Hematopoietic multipotent progenitor cell (in vitro differentiated cells): Measurements from ENCODE around the gene LIF. TPM values are rescaled to one million over a fixed set of nuclear protein-coding genes. Genes with fewer than 3 reads are reported as not detected.

Source experiments
- DNase-seq, 3 donors: peaks; one replicate each; pipeline ENCODE4 v3.0.0-alpha.2; 2011 to 2015; ENCODE audit warnings: low read depth in 2 of 3, low spot score in 2 of 3
- total RNA-seq: library from RNA; depleted of rRNA; stranded (reverse); fragments of >200 nt; gene quantifications from one replicate; pipeline ENCODE4 v1.2.3, GENCODE V29; 2012

The LIF gene
- total RNA-seq, result 0.54 TPM

DNA sequence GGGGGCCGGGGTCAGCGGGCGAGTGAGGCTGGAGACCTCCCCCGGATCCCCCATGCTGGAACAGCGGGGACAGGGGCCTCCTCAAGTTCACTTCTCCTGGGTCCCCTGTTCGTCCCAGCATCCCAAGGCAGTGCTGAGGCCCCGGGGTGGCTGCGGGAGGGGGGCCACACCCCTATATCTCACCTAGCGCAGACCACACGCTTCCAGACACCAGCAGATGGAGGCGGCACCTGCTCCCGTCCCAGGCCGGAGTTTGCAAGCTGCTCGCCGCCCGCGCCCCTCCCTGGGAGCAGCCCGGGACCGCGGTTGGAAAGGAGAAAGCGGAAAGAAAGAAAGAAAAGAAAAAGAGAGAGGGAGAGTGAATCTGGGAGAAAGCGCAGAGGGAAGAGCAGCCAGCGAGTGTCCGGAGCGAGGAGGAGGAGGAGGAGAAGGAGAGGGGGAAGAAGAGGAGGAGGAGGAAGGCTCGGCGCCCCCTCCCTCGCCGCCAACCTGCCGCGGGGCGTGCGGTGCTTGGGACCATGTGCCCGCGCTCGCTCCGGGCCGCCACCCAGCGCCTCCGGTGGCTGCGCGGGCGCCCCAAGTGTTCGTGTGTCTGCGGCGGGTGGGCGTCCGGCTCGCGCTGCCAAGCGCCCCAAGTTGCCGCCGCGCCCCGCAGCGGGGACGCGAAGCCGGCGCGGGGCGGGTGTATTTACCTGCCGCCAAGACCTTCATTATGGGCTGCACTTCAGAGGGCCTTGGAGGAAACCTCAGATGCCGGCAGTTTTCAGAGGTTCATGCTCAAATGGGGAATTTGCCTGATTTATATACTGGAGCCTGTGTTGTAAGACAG is at the start of gene LIF:
TSS of gene LIF (minus strand) at position 775 of the 829 bp plus-strand sequence. CDS start at position 711, 64 bp downstream.
- peak in 2 of 3 donors; percentile 51 to 61 for DNase-seq

DNA sequence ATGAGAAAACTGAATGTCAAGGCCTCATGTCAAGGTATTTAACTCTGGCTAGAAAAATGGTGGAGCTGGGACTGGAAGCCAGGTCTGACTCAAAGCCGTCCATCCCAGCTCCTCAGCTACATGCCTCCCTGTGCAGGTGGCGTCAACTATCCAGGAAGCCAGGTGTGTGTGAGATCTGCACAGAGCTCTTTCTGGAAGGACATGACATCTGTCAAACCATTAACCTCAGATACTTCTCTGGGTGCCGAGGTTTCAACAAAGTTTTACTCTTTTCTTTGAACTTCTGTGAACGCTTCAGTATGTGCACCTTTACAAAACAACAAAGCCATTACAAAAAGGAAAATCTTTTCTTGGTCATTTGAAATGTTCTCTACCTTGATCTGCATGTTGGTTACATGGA is 49.8 kb upstream of the LIF start:
- no peak for DNase-seq

DNA sequence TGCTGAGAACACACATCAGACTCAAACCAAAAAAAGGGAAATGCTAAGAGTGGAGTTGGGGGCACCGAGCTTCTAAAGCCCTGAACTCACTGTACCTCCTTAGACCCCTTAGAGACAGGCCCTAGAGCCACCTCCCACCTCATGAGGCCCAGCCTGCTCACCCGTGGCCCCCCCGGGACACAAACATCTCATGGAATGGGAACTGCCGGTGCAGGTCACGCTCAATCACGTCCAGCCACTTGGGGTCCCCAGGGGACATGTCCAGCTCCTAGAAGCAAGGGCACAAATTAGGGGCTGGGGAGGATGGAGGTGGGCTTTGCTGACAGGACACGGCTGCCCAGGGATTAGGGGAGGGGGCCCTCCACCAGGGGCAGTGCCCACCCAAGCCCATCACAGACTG is 49.0 kb upstream of the LIF start:
- no peak for DNase-seq

DNA sequence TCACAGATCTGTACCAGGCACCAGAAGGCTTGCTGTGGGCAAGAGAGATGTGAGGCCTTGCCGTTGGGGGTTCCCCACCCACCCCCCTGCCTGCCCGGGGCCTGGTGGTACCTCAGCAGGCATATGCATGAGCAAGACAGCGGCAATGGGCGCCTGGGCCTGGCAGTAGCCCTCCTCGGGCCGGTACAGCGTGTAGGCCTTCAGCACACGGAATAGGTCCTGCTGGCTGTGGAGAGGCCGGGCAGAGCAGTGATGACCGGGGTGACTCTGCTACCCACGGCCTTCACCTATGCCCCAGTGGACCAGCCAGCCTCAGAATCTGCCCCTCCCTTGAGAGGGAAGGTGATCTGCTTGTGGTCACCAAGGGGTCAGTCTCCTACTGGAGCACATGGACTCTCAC is 48.3 kb upstream of the LIF start:
- no peak for DNase-seq

DNA sequence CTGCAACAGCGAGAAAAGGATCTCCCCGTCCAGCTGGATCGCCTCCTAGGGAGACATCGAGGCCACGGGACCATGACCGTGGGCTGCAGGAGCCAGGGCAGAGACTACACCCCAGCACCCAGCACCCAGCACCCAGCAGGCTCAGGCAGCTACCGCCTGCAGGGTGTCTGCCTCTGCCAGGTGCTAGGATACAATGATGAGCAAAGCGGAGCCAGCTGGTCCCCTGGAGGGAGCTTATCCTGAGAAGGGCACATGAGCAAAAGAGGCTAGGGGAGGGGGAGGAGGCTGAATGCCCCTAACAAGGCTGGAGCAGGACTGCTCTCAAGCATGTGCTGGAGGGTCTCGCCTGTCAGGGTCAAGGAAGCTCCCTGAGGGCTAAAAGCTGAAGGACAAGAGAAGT is 47.5 kb upstream of the LIF start:
- DNase-seq, result no peak

DNA sequence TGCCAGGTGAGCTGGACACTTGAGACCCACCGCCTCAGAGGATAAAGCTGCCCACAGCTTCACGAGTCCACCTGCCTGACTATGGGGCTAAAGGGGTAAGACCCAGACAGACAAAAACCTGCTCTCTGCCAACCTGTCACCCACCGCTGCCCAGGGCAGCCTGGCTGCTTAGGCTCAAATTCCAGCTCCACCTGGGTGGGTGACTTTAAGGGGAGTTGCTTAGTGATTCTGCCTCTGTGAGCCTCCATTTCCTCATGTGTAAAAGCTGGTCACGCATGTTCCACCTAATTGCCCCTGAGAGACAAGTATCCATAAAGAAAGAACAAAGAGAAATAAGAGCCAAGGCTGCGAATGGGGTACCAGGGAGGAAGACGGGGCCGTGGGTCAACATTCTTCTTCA is 46.5 kb upstream of the LIF start:
- DNase-seq, result no peak

DNA sequence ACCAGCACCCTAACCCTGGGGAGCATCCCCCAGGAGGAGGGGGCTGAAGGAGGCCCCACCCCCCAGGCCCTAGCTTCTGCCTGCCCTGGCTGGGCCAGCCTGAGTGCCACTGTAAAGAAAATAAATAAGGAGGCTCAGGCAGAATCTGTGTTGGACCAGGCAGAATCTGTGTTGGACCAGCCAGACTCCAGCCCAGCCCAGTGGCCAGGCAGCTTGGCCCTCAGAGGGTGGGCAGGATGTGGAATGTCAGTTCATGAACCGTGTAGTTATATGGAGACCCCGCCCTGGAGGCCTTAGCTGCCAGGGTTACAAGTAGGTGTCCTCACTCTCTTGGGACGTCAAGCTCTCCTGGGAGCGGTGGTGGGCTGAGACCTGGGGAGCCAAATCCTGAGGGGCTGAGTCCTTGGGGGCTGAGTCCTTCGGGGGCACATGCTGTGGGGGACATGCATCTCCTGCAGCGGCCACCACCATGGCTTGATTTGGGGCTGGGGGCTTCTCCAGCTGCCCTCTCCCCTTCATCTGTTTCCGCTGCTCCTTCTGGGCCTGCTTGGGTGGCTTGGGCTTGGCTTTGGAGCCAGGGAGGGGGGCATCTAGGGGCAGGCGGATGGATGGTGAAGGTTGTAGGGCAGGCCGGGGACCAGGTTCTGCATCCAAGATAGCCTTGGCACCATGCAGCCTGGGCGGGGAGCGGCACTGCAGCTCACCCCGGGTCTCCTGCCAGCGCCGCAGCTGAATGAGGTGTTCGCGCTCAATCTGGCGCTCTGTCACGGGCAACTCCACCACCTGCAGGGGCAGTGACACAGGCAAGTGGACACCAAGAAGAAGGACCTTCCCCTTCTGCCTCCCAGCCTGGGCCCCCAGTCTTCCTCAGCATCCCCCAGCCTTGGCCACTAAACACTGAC is 45.8 kb upstream of the LIF start:
- DNase-seq, result no peak

DNA sequence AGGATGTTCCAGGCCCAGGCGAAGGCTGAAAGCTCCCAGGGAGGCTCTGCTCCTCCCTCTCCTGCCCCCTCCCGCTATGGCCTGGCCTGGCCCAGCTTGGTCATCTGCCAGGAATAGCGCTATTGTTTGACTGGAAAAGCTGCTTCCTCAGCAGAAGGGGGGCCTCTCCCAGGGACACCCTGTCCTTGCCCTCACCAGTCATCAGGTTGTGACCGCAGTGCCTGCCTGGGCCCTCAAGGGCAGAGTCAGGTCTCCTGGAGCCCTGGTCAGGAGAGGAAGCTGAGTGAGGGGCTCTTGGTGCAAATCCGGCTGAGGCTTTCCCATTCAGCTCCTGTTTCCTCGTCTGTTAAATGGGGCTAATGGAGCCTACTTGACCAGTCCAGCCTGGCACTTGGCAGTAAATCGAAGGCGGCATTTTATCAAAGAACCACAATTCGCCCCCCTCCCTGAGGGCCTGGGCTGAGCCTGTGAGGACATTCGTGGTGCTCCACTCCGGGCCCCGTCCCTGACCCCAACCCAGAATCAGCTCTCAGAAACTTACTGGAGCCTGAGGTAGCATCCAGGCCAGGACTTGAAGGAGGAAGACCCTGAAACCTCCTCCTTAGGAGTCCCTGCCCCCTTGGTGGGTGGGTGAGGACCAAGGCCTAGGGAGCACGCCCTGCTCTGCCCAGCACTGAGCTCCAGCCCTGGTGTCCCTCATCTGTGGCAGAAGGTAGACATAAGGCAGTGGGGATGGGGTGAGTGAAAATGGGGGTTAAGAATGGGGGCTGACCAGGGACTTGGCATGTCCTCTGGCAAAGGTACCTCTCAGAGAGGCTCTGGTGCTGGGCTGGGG is 44.7 kb upstream of the LIF start:
- DNase-seq, result no peak

DNA sequence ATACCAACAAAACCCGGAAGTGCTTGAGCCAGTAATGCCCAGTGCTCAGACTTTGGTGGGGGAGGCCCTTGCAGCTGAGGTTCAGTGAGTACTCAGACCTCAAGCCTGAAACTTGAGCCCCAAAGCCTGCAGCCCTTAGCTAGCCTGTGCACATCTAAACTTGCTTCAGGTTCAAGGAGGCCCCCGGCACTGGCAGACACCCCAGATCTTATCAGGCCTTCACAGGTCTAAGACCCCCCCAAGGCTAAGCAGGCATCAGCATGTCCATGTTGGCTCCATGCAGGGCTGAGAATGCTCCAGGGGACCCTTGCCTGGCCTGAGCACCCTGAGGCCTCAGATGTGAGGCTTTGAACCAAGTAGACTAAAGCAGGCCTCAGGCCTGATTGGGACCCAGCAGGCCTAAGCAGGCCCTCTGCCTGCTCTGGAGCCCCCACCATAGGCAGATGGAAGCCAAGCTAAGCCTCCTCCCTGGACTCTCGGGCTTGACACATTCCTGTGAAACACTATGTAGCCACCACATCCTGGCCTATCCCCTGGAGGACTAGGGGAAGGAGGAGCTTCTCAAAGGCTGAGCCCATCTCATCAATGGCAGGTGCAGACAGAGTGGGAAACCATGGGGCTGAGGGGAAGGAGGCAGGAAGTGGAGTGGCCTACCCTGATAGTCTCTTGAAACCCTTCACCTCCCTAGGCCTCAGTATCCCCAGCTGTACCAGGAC is 43.9 kb upstream of the LIF start:
- DNase-seq, result no peak

DNA sequence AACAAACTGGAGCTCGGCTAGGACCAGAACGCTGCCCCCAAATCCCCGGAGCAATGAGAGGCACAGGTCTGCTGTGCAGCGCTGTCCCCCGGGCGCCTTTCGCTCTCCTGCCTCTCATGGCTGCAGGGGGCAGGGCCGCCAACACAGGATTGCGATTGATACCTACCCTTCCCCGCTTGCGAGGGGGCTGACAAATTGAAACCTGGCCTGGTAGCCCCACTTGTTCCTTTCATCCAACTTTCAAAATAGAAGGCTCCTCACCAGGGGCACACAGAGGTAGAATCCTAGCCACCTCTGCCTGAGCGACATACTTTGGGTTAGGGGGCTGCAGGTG is 43.4 kb upstream of the LIF start:
- peak in 1 of 3 donors; percentile 63 for DNase-seq

DNA sequence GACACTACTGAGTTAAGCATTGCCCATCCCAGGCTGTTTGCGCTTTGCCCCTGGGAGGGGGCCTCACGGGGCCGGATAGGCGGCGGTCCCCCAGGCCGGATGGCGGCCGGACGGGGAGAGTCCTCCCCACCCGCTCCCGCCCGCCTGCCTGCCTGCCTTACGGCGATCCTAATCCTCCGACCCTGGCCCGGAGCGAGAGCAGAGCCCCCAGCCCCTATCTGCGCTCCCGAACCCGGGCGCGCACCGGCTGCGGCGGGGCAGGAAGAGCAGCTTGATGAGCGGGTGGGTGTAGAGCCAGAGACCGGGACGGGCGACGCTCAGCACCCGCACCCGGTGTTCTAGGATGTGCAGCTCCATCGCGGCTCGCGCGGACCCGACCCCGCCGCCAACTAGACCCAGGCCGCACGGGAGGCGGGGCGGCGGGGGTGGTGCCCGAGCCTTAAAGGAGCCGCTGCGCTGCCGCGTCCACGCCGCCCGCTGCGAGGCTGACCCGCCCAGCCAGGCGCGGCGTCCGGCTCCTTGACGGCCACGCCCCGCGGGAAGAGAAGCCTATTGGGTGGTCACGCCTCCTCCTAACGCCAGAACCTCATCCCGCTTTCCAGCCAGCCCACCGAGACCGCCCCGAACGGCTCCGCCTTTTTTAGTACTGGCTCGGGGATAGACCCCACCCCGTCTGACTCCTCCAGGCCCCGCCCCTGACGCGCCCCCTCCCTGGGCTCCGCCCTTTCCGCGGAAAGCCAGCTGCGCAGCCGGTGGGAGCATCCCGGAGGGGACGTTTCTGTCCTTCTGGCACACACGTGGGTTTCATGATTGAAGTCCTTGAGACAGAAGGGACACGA is 42.8 kb upstream of the LIF start, which contains the start of gene CASTOR1:
TSS of gene CASTOR1 (minus strand) at position 365 of the 839 bp plus-strand sequence. CDS start at position 357, 8 bp downstream.
- peak; percentile 52 to 84 (median 83) for DNase-seq

DNA sequence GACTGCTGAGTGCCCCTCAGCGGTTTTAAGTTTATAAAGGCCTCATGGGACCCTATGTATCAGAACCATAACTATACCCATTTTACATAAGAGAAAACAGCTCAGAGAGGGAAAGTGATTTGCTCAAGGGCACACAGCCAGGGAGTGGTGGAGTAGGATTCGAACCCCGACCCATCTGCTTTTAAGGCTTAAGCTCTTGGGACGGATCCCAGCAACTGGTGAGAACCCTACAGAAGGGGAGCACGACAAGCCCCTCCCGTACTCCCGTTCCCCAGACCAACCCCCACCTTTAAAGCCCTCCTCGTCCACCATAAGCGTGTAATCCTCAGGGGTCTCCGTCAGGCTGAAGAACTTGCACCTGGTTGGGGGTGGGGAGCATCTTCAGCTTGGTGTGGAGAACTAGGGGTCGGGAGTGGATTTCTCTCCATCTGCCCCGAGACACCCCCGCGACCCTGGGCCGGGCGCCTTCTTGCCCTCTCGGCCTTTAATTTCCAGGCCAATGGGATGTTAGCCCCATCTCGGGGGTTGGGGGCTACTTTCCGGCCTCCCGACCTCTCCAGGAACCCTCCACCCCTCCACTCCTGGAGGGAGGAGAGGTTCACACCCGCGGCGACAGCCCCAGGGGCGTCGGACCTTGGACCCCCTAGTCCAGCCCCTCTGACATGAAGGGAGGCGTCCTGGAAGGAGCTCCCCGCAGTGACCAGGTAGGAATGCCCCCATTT is 42.0 kb upstream of the LIF start:
- DNase-seq, result no peak

DNA sequence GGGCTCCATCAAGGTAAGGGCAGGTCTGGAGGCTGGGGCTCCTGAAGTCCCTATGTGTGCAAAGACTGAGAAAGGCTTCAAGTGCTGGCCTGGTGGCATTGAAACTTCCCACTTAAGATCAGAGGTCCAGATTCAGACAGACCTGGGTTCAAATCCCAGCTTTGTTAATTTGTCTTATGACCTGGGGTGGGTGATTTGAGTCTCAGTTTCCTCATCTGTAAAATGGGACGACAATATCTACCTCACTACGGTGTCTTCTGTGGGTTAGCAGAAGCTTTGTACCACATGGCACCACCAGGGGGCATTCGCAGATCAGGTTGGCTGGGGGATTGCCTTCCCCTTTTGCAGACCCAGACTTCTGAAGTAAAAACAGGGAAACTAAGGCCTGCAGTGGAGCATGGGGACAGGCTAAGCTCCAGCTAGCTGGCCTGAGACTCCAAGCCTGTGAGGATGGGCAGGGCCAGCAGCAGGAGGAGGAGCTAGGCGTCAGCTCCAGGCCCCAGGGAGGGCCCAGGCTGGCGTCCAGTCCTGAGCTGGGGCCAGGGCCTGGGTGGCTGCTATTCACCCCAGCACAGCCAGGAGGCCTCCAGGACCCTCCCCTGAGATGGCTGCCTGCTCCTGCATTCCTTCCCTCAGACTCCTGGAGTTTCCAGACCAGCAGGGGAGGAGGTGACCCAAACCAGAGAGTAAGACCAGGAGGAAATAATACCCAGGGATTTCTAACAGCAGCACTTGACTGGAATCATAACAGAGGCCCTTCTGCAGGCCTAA is 41.3 kb upstream of the LIF start:
- DNase-seq, result peak; percentile 82 to 94 (median 84)

DNA sequence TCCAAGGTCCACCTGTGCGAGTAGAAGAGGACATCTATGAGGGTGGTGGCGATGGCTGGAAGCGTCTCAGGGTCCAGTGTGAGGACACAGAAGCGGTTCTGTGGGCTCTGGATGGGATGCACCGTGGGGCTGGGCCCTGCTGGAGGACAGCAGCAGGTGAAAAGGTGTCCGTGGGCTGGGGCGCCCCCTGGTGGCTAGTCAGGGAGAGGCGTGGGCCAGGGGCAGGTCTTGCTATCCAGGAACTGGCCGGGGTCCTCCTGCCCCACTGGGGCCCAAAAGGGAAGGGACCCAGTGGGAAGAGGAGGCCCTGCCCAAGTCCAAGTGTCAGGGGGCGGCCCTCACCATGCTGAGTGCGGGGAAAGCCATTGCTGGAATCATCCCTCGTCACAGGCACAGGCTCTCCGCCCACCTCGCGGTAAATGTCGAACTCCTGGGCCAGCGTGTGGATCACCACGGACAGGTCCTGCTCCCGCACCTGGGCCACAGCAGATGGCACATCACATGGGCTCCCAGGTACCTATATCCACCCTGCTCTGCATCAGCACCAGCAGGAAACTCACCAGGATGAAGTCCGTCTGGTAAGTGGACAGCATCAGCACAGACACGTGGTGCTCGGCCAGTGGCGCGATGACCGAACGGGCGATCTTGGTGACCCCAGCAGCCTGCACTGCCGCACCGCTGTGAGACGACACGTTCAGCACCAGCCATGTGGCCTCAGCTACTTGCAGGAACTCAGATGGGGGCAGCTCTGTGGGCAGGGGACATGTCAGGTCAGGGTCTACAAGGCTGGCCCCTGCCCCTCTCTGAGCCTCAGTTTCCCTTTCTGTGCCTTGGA is 40.5 kb upstream of the LIF start:
- peak in 2 of 3 donors; percentile 78 for DNase-seq

DNA sequence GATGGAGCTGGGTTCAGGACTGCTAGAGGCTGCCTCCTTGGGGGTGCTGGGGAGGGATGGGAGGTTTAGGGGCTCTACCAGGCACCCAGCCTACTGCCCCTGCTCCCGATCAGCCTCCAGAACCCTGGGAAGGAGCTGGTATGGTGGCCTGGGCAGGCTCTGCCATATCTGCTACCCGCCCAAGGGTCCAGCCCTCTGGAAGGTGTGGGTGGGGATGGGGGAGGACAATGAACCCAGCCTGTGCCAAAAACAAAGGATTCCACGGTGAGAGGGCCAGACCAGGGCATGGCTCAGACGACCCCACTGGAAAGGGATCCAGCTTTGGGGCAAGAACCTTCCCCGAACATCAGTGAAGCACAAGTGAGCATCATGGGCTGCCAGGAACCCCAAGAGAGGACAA is 39.8 kb upstream of the LIF start:
- no peak for DNase-seq

DNA sequence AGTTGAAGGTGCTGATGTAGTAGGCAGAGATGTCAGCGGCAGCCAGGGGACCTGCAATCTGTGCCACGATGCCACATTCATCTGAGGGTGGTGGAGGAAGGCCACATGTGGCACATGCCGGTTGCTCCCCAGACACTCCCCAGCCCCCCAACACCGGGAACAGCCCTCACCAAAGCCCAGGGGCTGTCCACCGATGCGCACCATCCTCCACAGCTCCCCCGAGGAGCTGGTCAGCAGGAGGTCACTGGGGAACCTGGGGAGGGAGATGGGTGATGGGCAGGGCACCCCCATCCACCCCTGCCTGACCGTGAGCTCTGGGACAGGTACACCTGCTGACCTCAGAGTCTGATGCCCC is 39.3 kb upstream of the LIF start:
- DNase-seq, result no peak
